Tibial artery (tissue), 4 donors: ENCODE measurements around the gene CMTM7.
A peak's percentile ranks its signal among the peaks of the same experiment; 100 is the strongest.

ENCODE experiments used
- DNase-seq, 2 donors: peaks; one replicate each; pipeline ENCODE4 v3.0.0-alpha.2; 2019
- H3K27ac ChIP-seq, 2 donors: fragments of 200-600 bp; sonication (generic) in 1 of 2; 1 replicate in 1 of 2; 2 replicates in 1 of 2; pipeline ENCODE4 v1.5.1; 2018 to 2019; ENCODE audit warnings: mild to moderate bottlenecking in 1 of 2
- H3K27me3 ChIP-seq, 2 donors: fragments of 200-600 bp; sonication (generic) in 1 of 2; one replicate each; pipeline versions ENCODE4 v1.5.1 to v1.6.0; 2016 to 2019
- H3K36me3 ChIP-seq, 3 donors: fragments of 200-600 bp; sonication (generic) in 2 of 3; one replicate each; pipeline ENCODE4 v1.5.1; 2016 to 2019; ENCODE audit warnings: mild to moderate bottlenecking in 2 of 3
- H3K4me1 ChIP-seq, 4 donors: fragments of 200-600 bp; sonication (generic) in 2 of 4; 1 replicate in 3 of 4; 2 replicates in 1 of 4; pipeline ENCODE4 v1.5.1; 2016 to 2019
- H3K4me3 ChIP-seq, 2 donors: fragments of 200-600 bp; sonication (generic) in 1 of 2; 1 replicate in 1 of 2; 2 replicates in 1 of 2; pipeline ENCODE4 v1.5.1; 2018 to 2019; ENCODE audit warnings: mild to moderate bottlenecking in 2 of 2
- H3K9me3 ChIP-seq, 3 donors: fragments of 200-600 bp; sonication (generic) in 1 of 3; one replicate each; pipeline ENCODE4 v1.5.1; 2016 to 2019
- intact Hi-C: fragments of 100-400 bp; cut with DNase I; formaldehyde crosslinking; loops from one replicate; pipeline ENCODE4 v1.15.0; 2023; ENCODE audit warnings: low total_unique reads
- TF ChIP-seq, protein P1 (sequence below), 2 experiments: fragments of 200-600 bp in 1 of 2; fragments of 450-650 bp in 1 of 2; IDR thresholded peaks; one replicate each; pipeline ENCODE4 v1.5.1; 2017 to 2019; ENCODE audit warnings: antibody characterized with exemption in 2 of 2, mild to moderate bottlenecking in 1 of 2, moderate library complexity in 1 of 2

Gene CMTM7

DNA sequence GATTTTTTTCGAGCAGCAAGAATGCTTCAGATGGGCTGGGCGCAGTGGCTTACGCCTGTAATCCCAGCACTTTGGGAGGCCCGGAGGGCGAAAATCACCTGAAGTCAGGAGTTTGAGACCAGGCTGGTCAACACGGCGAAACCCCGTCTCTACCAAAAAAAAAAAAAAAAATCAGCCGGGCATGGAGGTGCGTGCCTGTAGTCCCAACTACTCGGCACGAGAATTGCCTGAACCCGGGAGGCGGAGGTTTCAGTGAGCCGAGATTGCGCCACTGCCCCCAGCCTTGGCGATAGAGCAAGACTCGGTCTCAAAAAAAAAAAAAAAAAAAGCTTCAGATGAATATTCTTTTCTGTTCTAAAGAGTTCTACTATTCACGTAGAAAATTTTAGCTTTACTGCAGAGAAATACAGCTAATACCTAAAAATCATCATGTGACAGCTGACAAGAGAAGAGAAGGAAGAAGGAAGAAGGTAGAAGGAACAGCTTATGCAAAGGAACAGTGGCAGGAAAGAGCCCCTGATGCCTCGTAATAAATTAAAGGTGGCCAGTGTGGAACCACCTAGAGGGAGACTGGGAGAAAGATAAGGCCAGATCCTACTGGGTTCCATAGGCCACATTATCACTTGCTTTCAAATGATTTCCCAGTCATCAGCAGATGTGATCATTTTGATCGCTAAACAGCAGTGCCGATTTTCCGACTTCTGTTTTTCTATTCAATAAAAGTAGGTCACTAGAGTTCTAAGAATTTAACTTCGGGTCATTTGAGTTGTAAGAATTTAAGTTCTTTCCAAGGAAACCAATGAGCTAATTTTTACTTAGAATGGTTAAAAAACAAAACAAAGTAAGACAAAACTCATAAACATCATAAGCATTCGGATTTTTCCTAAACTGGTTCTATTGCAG, 109.5 kb downstream of the CMTM7 start:
- TF ChIP-seq, protein P1, sequence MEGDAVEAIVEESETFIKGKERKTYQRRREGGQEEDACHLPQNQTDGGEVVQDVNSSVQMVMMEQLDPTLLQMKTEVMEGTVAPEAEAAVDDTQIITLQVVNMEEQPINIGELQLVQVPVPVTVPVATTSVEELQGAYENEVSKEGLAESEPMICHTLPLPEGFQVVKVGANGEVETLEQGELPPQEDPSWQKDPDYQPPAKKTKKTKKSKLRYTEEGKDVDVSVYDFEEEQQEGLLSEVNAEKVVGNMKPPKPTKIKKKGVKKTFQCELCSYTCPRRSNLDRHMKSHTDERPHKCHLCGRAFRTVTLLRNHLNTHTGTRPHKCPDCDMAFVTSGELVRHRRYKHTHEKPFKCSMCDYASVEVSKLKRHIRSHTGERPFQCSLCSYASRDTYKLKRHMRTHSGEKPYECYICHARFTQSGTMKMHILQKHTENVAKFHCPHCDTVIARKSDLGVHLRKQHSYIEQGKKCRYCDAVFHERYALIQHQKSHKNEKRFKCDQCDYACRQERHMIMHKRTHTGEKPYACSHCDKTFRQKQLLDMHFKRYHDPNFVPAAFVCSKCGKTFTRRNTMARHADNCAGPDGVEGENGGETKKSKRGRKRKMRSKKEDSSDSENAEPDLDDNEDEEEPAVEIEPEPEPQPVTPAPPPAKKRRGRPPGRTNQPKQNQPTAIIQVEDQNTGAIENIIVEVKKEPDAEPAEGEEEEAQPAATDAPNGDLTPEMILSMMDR (IDR thresholded peaks at IDR 0.05), result no peak
- H3K9me3 ChIP-seq, result no peaks in the 10 kb centered on the region
- H3K4me3 ChIP-seq, result peak overlapping the region; percentile 95 to 99
- intact Hi-C loops, result loop anchor here (10.0 kb wide), 1 partner anchor 74 kb away; the partner anchor contains the start of gene DYNC1LI1
- no peaks in the 10 kb centered on the region for H3K27me3 ChIP-seq
- H3K27ac ChIP-seq, result peak overlapping the region; percentile 93 to 99
- peaks cover 0 to 19% (median 8%) of the 10 kb centered on the region in 4 donors for H3K4me1 ChIP-seq
- no peaks in the 10 kb centered on the region for H3K36me3 ChIP-seq
- no peak for DNase-seq

DNA sequence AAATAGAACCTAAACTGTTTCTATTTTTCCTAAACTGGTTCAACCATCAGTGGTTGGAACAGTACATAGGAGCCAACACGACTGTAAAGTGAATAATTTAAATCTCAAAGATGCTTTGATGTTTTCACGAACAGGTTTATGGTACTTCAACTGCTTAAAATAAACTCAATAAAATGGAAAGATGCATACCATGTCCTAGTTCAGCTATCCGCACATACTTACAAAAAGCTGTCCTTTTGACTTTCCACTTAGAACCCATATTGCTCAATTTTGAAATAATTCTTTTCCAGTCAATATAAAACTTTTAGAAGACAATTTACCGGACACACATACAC, 110.1 kb downstream of the CMTM7 start:
- Histone ChIP-seq H3K4me1 (peaks cover 0 to 19% (median 8%) of the 10 kb centered on the region in 4 donors), H3K36me3 (no peaks in the 10 kb centered on the region), H3K27ac (peak overlapping the region; percentile 93 to 99), H3K27me3 (no peaks in the 10 kb centered on the region), H3K4me3 (peak overlapping the region; percentile 95 to 99), H3K9me3 (no peaks in the 10 kb centered on the region)
- intact Hi-C loops, result loop anchor here (10.0 kb wide), 1 partner anchor 73 kb away; the partner anchor contains the start of gene DYNC1LI1
- DNase-seq, result no peak
- TF ChIP-seq, protein P1 (IDR thresholded peaks at IDR 0.05), result no peak

DNA sequence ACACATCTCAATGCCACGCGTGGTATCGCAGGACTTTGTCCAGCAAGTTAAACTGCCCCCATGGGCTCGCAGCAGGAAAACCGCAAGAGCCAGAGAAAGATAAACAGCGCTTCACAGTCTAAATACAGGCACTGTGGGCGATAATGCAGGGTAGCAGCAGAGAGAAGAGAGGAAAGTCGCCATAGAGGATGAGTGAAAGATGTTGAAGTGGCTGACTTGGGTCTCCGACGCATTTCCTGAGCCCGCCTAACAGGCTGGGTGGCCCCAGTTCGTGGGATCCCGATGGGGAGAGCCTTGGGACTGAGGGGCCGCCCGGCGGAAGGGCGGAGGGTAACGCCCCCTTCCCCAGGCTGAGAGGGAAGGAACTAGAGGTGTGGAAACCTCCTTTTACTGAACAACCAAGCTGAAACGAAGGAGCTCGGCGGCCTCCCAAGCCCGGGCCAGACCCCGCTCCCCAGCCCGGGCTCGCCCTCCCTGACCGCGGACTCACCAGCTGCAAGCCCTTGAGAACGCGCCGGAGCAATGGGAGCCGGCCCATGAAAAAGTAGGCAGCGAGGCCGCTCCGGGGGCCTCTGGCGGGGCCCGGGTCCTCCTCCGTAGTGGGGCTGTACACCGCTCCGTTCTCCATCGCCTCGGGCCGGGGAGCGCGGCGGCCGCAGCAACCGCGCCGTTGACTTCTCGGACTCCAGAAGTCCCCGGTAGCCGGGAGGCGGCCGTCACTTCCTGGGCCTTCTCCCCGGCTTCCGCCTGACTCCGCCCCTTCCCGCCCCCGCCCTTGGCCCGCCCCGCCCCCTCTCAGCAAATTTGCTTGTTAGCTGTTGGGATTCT, 110.7 kb downstream of the CMTM7 start, which contains the start of gene CMTM6:
CMTM6 (minus strand) TSS at position 735 of the 828 bp plus-strand sequence; CDS start at position 628, 107 bp downstream.
- peaks cover 0 to 19% (median 8%) of the 10 kb centered on the region in 4 donors for H3K4me1 ChIP-seq
- peak within 1 kb of the TSS; percentile 95 to 99 for H3K4me3 ChIP-seq
- intact Hi-C loops, result loop anchor here (10.0 kb wide), 1 partner anchor 72 kb away; the partner anchor contains the start of gene DYNC1LI1
- no peaks in the 10 kb centered on the region for H3K9me3 ChIP-seq
- H3K27me3 ChIP-seq, result no peaks in the 10 kb centered on the region
- TF ChIP-seq, protein P1 (IDR thresholded peaks at IDR 0.05), result no peak
- peak; percentile 77 to 90 for DNase-seq
- peak within 1 kb of the TSS; percentile 93 to 99 for H3K27ac ChIP-seq
- H3K36me3 ChIP-seq, result no peaks in the 10 kb centered on the region

DNA sequence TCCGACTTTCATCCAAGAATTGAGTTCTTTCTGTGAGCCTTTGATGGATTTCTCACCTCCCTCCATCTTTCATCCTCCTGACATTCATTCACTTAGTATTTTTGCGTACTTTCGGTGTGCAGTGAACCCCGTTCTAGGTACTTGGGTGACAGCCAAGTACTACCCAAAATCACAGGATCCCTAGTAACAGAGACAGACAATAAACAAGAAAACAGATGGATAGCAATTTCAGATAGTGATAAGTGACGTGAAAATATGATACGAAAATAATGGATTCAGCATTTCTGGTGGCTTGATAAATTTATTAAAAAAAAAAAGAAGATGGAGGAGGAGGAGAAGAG, 111.3 kb downstream of the CMTM7 start:
- Histone ChIP-seq H3K9me3 (no peaks in the 10 kb centered on the region), H3K4me1 (peaks cover 0 to 19% (median 8%) of the 10 kb centered on the region in 4 donors), H3K27me3 (no peaks in the 10 kb centered on the region), H3K36me3 (no peaks in the 10 kb centered on the region), H3K27ac (peak overlapping the region; percentile 93 to 99), H3K4me3 (peak overlapping the region; percentile 95 to 99)
- intact Hi-C loops, result loop anchor here (10.0 kb wide), 1 partner anchor 72 kb away; the partner anchor contains the start of gene DYNC1LI1
- TF ChIP-seq, protein P1 (IDR thresholded peaks at IDR 0.05), result no peak
- DNase-seq, result no peak
